ENCODE data around the gene CPZ.

CPZ gene

DNA sequence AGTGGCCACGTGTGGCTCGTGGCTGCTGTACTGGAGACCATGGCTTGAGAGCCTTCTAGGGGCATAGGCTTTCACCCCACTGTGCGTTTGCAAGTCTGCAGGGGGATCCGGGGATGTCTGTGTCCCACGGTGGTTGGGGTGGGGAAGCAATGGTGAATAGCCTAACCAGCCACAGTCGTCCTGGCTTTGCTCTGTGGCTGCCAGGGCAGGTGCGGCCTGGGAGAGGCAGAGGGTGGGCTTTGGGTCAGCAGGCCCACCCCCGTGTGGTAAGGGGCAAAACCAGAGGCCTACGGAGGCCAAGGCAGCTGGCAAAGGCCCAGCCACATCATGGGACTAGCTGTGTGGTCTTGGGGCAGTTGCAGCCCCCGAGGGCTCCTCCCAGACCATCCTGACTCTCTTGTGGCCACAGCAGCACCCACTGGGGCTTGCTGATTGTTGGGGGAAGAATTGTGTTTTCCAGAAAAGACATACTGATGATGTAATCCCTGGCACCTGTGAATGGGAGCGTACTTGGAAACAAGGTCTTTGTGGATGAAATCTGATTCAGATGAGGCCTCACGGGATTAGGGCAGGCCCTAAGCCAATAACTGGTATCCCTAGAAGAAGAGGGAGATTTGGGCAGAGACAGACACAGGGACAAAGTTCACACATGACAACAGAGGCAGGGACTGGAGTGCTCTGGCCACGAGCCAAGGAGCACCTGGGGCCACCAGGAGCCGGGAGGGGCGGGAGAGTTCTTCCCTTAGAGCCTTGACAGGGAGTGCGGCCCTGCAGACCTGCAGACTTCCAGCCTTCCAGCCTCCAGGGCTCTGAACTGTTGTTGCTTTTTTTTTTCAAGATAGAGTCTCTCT, 2.9 kb downstream of the CPZ start:
- no peak for DNase-seq (ENCODE audit: low read depth)

GRCh38 chr4:8596891-8597290, 4.3 kb downstream of the CPZ start:
- DNase-seq (ENCODE audit: low read depth): no peak

GRCh38 chr4:8597319-8597718, 4.8 kb downstream of the CPZ start:
- no peak for DNase-seq (ENCODE audit: low read depth)

DNA sequence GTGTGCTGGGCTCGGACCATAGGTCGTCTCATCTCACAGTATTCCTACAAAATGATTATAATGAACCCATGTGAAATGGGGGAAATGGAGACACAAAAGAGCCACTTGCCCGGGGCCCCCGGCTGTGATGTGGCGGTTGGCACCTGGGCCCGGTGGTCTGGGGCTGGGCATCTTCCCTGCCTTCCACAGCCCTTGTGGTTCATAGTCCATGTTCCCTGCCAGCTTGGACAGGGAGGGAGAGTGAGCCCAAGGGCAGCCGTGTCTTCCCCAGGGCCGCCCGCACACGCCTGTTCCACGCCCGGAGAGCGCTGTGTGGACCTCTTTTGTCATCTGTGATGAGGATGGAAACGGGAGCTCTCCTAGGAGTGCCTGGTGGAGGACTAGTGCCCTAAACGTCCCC, 5.2 kb downstream of the CPZ start:
- DNase-seq (ENCODE audit: low read depth): no peak

- DNase-seq (ENCODE audit: low read depth): no peak
Observed at GRCh38 chr4:8598391-8599090, 6.0 kb downstream of the CPZ start.

- no peak for DNase-seq (ENCODE audit: low read depth)
Observed at GRCh38 chr4:8599091-8599460, 6.5 kb downstream of the CPZ start.

- DNase-seq (ENCODE audit: low read depth): no peak
Observed at GRCh38 chr4:8599657-8600056, 7.1 kb downstream of the CPZ start.

- DNase-seq (ENCODE audit: low read depth): no peak
Observed at GRCh38 chr4:8600266-8600665, 7.7 kb downstream of the CPZ start.

DNA sequence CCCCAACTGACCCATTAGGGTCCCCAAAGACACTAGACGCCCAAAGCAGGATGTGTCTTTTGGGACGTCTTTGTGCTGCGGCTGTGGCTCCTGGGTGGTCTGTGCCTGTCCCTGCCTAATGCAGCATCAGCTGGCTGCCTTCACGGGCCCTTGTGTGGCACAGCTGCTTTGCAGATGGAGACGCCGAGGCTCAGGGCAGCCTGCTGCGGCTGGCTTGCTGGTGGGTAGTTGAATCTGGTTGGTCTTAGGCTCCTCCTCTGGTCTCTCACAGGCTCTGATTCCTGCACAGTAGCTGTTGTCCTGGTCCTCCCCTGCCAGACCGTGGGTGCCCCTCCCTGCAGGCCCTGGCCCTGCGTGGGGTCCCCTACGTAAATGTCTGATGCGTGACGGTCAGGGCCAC, 8.1 kb downstream of the CPZ start:
- no peak for DNase-seq (ENCODE audit: low read depth)

GRCh38 chr4:8601086-8601485, 8.5 kb downstream of the CPZ start:
- no peak for DNase-seq (ENCODE audit: low read depth)

- no peak for DNase-seq (ENCODE audit: low read depth)
Observed at GRCh38 chr4:8601556-8601955, 9.0 kb downstream of the CPZ start.

- no peak for DNase-seq (ENCODE audit: low read depth)
Observed at GRCh38 chr4:8602686-8603430, 10.3 kb downstream of the CPZ start.

DNA sequence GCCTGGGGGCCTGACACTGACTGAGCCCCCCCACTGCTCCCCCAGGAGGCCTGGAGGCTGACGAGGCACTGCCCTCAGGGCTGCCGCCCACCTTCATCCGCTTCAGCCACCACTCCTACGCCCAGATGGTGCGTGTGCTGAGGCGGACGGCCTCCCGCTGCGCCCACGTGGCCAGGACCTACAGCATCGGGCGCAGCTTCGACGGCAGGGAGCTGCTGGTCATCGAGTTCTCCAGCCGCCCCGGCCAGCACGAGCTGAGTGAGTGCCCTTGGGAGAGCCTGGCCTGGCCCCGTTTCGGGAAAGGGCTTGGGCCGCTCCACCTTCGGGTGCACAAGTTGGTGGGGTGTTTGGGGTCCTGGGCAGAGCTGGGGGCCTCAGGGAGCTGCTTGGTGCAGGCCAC, 11.4 kb downstream of the CPZ start:
- no peak for DNase-seq (ENCODE audit: low read depth)

- DNase-seq (ENCODE audit: low read depth): no peak
Observed at GRCh38 chr4:8605289-8605688, 12.7 kb downstream of the CPZ start.

- no peak for DNase-seq (ENCODE audit: low read depth)
Observed at GRCh38 chr4:8606476-8606875, 13.9 kb downstream of the CPZ start.

GRCh38 chr4:8606966-8607365, 14.4 kb downstream of the CPZ start:
- DNase-seq (ENCODE audit: low read depth): no peak

DNA sequence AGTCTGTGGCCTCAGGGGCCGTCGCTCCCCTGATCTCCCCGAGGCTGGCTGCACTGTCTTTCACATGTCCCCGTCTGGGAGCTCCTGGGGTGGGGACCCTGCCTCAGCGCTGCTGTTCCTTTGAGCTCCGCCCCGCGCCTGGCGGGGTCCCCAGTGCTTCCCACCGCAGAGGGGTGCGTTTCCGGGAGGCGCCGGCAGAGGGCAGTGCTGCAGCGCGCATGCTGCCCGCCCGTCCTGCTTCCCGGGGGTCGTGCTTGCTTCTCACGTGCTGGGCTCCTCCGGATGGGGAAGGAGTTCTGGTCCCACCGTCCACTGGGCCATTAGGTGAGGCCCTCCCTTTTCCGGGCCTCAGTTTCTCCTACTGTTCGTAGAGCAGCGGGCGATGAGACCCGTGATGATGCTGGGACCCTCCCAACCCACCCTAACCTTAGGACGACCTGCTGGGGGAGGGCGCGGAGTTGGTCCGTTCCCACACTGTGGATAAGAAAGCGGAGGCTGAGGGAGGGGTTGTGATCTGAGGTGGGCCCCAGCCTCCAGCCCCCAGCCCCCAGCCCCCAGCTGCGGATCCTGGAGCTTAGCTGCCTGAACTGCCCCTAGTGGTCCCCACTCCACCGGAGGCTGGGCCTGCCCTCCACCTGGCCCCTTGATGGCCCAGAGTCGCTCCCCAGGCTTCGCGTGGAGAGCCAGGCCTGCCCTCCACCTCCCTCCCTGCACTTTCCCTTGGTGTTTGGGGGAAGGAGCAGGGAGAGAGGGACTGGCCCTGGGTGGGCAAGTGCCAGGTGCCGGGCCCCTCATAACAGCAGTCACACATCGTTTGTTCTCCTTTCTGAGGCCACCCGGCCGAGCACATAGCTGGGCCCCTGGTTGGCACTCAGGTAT, 15.3 kb downstream of the CPZ start:
- peak; percentile 4 for DNase-seq (ENCODE audit: low read depth)

DNA sequence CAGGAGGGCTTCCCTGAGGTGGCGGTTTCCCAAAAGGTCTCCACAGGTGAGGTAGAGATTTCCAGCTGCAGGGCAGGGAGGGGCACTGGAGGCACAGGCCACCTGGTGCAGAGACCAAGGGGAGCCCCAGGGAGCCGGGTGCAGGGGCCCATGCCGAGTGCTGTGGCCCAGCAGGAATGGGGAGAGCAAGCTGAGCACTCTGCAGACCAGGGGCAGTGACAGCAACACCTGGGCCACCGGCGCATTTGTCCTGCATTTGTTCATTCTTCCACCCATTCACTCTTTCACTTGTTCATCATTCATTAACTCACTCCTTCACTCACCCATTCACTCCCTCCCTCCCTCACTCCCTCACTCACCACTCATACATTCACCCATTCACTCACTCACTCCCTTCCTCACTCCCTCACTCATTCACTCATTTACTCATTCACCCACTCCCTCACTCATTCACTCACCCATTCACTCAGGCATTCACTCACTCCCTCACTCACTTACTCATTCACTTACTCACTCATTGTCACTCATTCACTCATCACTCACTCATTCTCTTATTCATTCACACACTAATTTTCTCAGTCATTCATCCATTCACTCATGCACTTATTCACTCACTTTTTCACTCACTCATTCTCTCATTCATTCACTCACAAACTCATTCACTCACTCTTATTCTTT, 16.3 kb downstream of the CPZ start:
- no peak for DNase-seq (ENCODE audit: low read depth)

DNA sequence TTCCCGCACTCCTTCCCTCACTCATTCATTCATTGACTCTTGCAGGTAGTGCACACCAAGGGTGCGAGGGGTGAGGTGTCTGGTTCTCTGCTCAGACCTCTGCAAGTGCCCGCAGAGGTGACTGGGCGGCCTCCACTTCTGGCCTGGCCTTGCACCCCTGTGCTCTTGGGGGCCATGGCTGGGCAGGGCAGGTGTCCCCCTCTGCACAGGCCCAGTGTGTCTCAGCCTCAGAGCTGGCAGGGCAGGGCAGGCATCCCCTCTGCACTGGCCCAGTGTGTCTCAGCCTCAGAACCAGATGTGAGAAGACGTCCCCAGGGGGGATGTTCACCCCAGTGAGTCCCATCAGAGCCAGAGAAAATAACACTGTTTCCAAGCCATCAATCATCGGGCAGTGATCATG, 16.8 kb downstream of the CPZ start:
- DNase-seq (ENCODE audit: low read depth): no peak

DNA sequence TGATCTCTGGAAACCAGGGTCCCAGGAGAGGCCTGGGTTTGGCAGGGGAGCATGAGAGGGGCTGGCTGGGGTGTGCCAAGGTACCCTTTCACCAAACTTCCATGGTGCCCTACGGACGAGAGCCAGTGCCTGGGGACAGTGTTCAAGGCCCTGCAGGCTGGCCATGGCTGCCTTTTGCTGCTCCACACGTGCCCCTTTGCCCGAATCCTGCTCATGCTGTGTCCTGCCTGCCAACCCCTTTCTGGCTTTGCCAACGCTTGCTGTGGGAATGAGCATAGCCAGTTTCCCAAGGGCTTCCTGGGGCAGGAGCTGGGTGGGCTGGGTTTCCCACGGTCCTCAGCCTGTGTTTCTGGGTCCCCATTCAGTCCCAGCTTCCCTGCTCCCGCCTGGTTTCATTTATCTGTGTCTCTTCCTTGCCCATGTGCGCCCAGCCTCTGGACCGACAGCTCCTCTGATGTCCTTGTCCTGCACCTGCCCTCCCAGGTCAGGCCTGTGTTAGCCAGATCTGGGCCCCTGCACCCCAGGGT, 17.3 kb downstream of the CPZ start:
- no peak for DNase-seq (ENCODE audit: low read depth)
